HL-60/S4 (cell line): ENCODE results near the gene NMRAL1.

Experiments used
- in situ Hi-C: fragments of 300-500 bp; cut with MboI; formaldehyde crosslinking; loops from 2 replicates; pipeline ENCODE4 v1.14.3; 2022; ENCODE audit warnings: low sequenced_read_pairs

The NMRAL1 gene

GRCh38 chr16:4474192-4474961 lies at the start of gene NMRAL1:
Gene NMRAL1 (minus strand): TSS chr16:4474625. CDS start chr16:4474132, 493 bp downstream.
- in situ Hi-C loops, result no loop called here

GRCh38 chr16:4523686-4524085 lies 49.3 kb upstream of the NMRAL1 start:
- in situ Hi-C loops, result no loop called here

DNA sequence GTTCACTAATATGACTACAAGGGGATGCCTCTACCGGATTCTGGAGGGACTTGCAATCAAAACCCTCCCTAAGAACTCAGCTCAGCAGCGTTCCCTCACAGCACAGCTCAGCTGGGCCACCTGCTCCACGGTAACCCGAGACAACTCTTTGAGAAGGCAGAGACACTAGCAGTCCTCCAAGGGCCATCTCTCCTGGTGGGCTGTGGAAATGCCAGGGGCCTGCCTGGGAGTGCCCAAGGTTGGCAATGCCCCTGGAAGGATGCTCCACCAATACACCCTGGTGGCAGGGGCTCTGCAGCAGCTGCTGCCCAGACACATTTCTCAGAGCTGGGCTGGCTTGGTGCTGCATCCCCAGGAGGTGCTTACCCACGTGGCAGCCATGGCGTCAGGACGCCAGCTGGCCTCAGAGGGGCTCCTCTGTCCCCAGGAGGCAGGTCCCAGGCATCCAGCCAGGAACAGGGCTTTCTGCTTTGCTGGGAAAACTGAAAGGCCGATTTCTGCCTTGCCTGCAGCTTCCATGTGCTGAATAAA lies 47.7 kb upstream of the NMRAL1 start:
- in situ Hi-C loops, result no loop called here

DNA sequence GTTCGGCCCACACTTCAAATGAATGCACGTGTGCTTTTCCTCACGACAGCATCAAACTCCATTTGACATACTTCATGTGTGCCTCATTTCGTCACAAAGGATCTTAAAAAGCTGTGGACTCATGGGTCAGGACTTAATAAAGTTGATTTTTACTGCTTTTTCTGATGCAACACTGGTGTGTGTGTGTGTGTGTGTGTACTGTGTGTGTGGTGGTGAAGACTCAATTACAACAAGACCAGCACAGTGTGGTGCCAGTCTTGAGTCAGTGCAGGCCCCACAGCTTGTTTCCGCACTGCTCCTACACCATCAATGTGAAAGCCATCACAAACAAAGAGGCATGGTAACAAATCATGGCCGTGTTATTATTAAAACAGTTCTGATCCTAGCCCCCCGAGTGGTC lies 46.5 kb upstream of the NMRAL1 start:
- in situ Hi-C loops, result no loop called here

DNA sequence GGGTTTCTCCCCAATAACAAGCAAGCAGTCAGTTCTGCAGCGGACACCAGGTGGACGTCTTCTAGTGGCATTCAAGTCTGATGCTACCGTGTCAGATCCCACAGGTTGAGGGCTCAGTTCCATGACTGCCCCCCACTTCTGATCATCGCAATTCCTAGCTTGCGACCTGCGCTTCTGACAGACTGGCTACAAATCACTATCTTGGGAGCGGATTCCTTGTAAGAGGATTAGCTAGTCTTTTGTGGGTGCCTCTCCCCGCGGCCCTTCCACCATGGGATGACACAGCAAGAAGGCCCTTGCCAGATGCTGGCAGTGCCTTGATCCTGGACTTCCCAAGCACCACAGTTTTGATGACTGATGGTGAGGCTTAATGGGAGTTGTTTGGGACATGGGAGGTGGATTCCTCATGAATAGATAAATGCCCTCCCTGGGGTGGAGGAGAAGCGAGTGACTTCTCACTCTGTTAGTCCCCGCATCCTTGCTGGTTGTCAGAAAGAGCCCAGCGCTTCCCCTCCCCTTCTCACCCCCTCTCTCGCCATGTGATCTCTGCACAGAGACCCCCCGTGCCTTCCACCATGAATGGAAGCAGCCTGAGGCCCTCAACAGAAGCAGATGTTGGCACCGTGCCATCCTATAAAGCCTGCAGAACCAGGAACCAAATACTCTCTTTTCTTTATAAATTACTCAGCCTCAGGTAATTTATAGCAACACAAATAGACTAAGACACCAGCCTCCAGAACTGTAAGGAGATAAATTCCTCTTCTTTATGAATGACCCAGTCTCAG lies 45.0 kb upstream of the NMRAL1 start:
- in situ Hi-C loops, result no loop called here

DNA sequence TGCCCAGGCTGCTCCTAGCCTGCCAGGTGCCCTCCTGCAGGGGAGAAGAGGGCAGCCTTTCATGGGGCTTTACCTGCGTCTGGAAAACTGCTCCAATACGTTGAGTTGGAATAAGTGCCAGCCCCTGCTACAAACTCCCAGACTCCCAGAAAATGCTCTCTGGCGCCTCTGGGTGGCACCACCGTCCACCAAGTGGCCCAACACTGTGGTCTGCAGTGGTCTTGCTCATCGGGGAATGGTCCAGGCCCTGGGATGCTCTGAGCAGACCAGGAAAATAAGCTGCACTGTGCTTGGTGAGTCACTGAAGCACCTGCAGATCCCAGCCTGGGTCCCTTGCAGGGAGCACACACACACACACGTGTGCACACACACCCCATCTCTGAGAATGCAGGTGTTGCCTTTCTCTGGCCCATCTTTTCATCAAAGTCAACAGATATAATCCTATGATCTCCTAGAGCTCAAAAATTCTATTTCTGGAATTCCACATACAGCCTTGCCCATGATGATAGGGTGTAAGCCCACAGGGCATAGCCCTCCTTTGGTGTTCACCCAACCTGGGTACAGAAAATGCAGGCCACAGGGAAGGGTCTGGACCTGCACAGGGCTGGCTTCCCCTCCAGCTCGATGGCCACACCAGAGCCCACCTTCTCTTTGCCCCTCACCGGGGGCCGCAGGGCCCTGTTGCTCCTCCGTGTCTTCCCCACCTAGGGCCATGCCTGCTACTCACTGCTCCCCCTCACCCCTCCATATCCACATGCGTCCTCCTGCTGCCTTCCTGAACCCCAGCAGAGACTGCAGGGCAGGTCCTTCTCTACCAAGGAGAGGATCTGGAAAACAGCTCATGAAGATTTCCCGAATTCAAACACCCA lies 43.6 kb upstream of the NMRAL1 start:
- in situ Hi-C loops, result no loop called here

DNA sequence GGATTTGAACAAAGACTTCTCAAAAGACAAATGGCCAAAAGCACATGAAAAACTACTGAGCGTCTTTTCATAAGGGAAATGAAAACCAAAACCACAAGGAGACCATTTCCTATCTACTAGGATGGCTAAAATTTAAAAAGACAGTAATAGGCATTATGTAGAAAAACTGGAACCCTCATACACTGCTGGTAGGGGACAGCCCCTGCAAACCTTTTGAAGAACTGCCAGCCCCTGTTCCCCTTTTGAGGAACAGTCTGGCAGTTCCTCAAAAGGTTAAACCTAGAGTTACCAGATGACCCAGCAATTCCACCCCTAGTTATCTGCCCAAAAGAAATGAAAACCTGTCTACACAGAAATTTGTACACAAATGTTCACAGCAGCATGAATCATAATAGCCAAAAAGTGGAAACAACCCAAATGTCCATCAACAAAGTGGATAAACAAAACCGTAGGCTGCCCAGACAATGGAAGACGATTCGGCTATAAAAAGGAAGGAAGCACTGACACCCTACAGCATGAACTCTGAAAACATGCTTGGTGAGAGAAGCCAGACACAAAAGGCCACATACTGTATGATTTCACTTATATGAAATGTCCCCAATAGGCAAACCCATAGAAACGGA lies 41.3 kb upstream of the NMRAL1 start:
- in situ Hi-C loops, result no loop called here

- in situ Hi-C loops, result no loop called here
Measured at GRCh38 chr16:4514606-4515005, 40.2 kb upstream of the NMRAL1 start.

GRCh38 chr16:4513881-4514280 lies 39.5 kb upstream of the NMRAL1 start:
- in situ Hi-C loops, result no loop called here

DNA sequence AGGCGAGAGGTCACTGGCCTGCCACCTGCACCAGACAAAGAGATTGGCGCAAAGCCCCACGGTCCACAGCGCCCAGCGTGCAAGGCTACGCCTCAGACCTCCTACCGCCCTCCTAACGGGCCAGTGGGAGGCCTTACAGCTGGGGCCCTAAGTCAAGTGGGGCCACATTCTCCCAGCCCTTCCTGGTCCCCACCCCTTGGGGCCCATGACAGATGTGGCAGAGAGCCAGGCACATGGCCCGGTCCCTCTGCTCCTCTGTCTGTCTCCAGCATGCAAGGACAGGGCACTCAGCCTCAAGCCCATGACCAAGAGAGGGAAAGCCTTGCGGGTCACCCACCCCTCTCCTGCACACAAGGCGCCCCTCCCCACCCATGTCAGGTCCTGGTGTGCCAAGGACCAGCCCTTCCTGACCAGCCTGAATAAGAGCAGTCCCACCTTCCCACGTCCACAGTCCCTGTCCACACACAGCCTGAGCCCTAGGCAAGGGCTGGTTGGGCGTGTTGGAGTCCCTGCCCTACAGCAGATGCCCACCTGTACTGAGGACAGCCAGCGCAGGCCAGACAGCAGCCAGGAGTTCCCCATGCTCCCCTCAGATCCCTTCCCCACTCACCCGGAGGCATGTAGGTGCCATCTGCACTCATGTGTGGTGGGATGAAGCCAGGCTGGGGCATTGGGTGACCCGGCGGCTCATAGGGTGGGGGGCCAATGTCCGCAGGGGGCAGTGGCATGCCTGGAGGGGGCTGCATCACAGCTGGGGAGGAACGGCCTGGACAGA lies 38.8 kb upstream of the NMRAL1 start:
- in situ Hi-C loops, result no loop called here

DNA sequence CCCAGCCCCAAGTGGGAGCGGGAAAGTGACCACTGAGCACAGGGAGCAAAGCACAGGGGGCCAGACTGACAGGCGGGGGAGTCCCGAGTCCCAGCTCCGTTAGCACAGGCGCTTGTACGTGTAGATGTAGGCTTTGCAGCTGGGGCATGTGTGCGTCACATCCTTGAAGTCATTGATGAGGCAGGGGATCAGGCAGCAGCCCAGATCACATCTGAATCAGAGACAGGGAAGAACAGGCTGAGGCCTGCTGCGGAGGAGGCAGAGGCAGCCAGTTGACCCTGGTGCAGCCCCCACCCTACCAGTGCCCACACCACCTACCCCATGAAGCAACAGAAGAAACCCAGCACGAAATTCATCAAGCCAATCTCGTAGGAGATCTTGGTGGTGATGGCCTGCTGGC lies 38.0 kb upstream of the NMRAL1 start:
- in situ Hi-C loops, result no loop called here

GRCh38 chr16:4511441-4512082 lies 37.1 kb upstream of the NMRAL1 start:
- in situ Hi-C loops, result no loop called here

DNA sequence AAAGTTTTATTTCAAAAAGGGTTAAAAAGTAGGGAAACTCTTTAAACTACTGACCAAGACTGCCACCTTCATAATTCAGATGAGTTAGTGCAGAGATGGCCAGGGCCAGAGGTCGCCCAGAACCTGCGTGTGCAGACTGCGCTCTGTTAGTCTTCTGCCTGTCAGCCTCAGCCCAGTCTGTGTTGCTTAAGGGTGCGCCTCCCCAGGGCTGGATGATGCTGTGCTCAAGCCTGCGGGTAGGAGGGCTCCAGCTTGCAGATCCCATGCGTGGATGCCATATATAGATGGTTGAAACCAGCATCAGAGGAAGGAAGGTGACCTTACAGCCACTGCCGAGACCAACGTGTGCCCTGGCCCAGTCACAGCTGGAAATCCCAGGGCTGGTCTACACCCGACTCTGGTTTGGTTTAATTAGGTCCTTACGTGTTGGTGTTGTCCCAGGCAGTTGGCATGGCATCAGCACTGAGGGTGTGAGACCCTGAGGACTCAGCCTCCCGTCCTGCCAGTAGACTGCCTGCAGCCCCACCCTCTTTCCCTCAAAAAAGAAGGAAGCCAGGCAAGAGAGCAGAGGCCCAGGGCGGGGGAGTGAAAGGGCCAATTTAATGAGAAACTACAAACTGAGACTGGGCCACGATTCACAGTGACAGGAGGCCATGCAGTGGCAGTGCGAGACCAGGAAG lies 36.5 kb upstream of the NMRAL1 start:
- in situ Hi-C loops, result no loop called here

GRCh38 chr16:4510131-4510530 lies 35.7 kb upstream of the NMRAL1 start:
- in situ Hi-C loops, result no loop called here

GRCh38 chr16:4509420-4509819 lies 35.0 kb upstream of the NMRAL1 start:
- in situ Hi-C loops, result no loop called here

DNA sequence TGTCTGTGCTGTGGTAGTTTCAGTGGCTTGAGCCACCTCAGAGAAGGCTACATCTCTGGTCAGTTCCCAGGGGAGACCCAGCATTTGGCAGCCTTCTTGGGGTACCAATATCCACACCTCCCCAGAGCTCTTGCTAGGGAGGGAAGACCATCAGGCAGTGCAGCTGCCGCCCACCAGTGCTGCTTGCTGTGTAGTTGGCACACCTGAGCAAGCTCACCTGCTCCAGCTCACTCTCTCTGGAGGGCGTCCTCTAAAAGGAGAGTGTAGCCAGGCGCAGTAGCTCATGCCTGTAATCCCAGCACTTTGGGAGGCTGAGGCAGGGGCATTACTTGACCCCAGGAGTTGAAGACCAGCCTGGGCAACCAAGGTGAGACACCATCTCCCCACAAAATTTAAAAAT lies 34.4 kb upstream of the NMRAL1 start:
- in situ Hi-C loops, result no loop called here

DNA sequence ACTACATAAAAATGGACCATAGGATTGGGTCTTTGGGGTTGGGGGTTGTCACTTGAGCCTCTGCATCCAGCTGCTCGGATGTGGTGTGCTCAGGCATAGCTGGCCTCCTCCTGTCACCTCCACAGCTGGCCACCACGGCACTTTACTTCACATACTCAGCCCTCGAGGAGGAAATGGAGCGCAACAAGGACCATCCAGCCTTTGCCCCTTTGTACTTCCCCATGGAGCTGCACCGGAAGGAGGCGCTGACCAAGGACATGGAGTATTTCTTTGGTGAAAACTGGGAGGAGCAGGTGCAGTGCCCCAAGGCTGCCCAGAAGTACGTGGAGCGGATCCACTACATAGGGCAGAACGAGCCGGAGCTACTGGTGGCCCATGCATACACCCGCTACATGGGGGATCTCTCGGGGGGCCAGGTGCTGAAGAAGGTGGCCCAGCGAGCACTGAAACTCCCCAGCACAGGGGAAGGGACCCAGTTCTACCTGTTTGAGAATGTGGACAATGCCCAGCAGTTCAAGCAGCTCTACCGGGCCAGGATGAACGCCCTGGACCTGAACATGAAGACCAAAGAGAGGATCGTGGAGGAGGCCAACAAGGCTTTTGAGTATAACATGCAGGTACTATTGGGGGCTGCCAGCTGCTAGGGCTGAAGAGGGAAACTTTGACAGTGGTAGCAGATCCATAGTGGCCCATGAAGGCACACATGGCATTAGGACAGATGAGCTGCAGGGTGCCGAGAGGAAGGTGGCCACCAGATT lies 33.3 kb upstream of the NMRAL1 start:
- in situ Hi-C loops, result no loop called here

GRCh38 chr16:4506450-4506849 lies 32.0 kb upstream of the NMRAL1 start:
- in situ Hi-C loops, result no loop called here
